GM23248 (cell line): ENCODE measurements around the gene FBXL5. TPM values are rescaled to one million over a fixed set of nuclear protein-coding genes. Genes with fewer than 3 reads are reported as not detected.

Experiments
- DNase-seq: peaks from one replicate; pipeline ENCODE4 v3.0.0-alpha.2; 2015
- H2AFZ ChIP-seq: fragments of 200-600 bp; sonication (generic); 2 replicates; pipeline ENCODE4 v1.6.1; 2016; ENCODE audit warnings: antibody characterized with exemption
- H3F3A ChIP-seq: fragments of 200-600 bp; sonication (generic); 2 replicates; pipeline ENCODE4 v1.6.1; 2016; ENCODE audit warnings: mild to moderate bottlenecking, antibody characterized with exemption, mixed run types; ENCODE audit not compliant: insufficient read depth
- H3K27ac ChIP-seq: fragments of 200-600 bp; sonication (generic); 2 replicates; pipeline ENCODE4 v1.5.1; 2016; ENCODE audit warnings: mild to moderate bottlenecking
- H3K27me3 ChIP-seq: fragments of 200-600 bp; sonication (generic); replicated peaks from 2 replicates; pipeline ENCODE4 v1.6.1; 2016; ENCODE audit warnings: mild to moderate bottlenecking; ENCODE audit not compliant: insufficient read depth
- H3K36me3 ChIP-seq: fragments of 200-600 bp; sonication (generic); 2 replicates; pipeline ENCODE4 v1.6.1; 2016; ENCODE audit warnings: low read depth, mild to moderate bottlenecking
- H3K4me1 ChIP-seq: fragments of 200-600 bp; sonication (generic); 2 replicates; pipeline ENCODE4 v1.6.1; 2016; ENCODE audit warnings: mild to moderate bottlenecking; ENCODE audit not compliant: insufficient read depth
- H3K4me2 ChIP-seq: fragments of 200-600 bp; sonication (generic); one replicate; pipeline ENCODE4 v1.6.1; 2016; ENCODE audit warnings: mild to moderate bottlenecking; ENCODE audit not compliant: unreplicated experiment
- H3K4me3 ChIP-seq: fragments of 200-600 bp; sonication (generic); 2 replicates; pipeline ENCODE4 v1.5.1; 2016; ENCODE audit warnings: mild to moderate bottlenecking
- H3K79me2 ChIP-seq: fragments of 200-600 bp; sonication (generic); 2 replicates; pipeline ENCODE4 v1.6.1; 2016; ENCODE audit warnings: mild to moderate bottlenecking; ENCODE audit not compliant: insufficient read depth
- H3K9ac ChIP-seq: fragments of 200-600 bp; sonication (generic); 2 replicates; pipeline ENCODE4 v1.6.1; 2016; ENCODE audit warnings: mild to moderate bottlenecking
- H3K9me2 ChIP-seq: fragments of 200-600 bp; sonication (generic); 2 replicates; pipeline ENCODE4 v1.6.1; 2016; ENCODE audit warnings: mixed run types, mild to moderate bottlenecking, moderate library complexity; ENCODE audit not compliant: insufficient read depth
- H3K9me3 ChIP-seq: fragments of 200-600 bp; sonication (generic); one replicate; pipeline ENCODE4 v1.6.1; 2017; ENCODE audit warnings: low read depth
- H4K20me1 ChIP-seq: fragments of 200-600 bp; sonication (generic); 2 replicates; pipeline ENCODE4 v1.6.0; 2016; ENCODE audit not compliant: insufficient read depth
- EZH2 ChIP-seq: fragments of 200-600 bp; sonication (generic); IDR thresholded peaks from 2 replicates; pipeline ENCODE4 v1.6.1; 2018; ENCODE audit warnings: antibody characterized with exemption, mild to moderate bottlenecking; ENCODE audit not compliant: insufficient read depth, poor library complexity, severe bottlenecking
- EZH2phosphoT487 ChIP-seq: fragments of 200-600 bp; sonication (generic); IDR thresholded peaks from 2 replicates; pipeline ENCODE4 v1.6.1; 2018; ENCODE audit warnings: antibody characterized with exemption, moderate library complexity, mild to moderate bottlenecking, low read depth; ENCODE audit not compliant: insufficient read depth
- WGBS, 2 experiments: methylation state at CpG; one replicate each; pipeline ENCODE4 v1.1.6; 2015 to 2017; ENCODE audit warnings: low lambda C conversion rate in 2 of 2, low coverage in 1 of 2; ENCODE audit errors: missing lambda C conversion rate in 2 of 2; 5-methylcytosine and 5-hydroxymethylcytosine counted together
- in situ Hi-C: fragments of 300-500 bp; cut with MboI; formaldehyde crosslinking; loops from 2 replicates; pipeline ENCODE4 v1.15.0; 2020
- polyA plus RNA-seq: library from polyadenylated mRNA; unstranded; fragments of >200 nt; fragmentation: Nextera tagmentation; extraction: Ambion mirVana; gene quantifications from 2 replicates; pipeline ENCODE4 v1.2.1, GENCODE V29; 2016
- total RNA-seq: library from RNA; depleted of rRNA; stranded (reverse); fragments of >200 nt; shearing (Covaris generic); gene quantifications from 2 replicates; pipeline ENCODE4 v1.2.3, GENCODE V29; 2014; rRNA removed

The FBXL5 gene, protein sequence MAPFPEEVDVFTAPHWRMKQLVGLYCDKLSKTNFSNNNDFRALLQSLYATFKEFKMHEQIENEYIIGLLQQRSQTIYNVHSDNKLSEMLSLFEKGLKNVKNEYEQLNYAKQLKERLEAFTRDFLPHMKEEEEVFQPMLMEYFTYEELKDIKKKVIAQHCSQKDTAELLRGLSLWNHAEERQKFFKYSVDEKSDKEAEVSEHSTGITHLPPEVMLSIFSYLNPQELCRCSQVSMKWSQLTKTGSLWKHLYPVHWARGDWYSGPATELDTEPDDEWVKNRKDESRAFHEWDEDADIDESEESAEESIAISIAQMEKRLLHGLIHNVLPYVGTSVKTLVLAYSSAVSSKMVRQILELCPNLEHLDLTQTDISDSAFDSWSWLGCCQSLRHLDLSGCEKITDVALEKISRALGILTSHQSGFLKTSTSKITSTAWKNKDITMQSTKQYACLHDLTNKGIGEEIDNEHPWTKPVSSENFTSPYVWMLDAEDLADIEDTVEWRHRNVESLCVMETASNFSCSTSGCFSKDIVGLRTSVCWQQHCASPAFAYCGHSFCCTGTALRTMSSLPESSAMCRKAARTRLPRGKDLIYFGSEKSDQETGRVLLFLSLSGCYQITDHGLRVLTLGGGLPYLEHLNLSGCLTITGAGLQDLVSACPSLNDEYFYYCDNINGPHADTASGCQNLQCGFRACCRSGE
- total RNA-seq (68.4 and 82.7 TPM in 2 replicates), polyA plus RNA-seq (55.6 and 57.8 TPM in 2 replicates)

DNA sequence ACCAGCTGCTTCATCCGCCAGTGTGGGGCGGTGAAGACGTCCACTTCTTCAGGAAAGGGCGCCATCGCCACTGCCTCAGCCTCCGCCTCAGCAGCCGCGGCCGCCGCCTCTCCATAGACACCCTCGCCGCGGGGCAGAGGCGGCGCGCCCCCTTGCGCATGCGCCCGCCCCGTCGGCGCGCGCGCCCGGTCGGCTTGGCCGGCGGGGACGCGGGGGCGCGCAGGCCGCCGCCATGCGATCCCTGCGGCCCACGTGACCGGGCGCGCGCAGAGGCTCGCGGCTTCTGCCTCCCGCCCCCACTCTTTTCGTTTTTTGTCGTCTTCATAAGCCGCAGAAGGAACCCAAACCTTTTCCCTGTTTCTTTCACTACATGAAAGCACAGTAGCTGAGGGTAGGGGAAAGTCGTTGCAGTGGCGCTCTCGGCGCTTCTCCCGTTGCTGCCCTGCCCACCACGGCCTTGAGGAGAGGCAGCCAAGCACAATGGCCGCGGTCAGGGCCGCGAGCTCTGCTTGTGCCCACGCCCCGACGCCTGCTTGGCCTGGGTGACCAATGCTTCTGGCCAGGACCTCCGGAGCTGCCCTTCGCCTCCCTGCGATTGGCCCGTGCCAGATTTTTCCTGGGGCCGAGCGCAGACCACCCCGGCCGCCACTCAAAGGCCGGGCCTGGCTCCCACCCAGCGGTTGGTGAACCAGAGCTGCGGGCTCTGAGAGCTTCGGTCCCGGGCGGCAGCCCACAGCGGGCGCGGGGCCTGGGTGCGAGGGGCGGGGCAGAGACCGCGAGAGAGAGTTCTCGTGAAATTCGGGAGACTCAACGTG, at the start of gene FBXL5:
Gene FBXL5 (minus strand): TSS at position 135 of the 815 bp plus-strand sequence. CDS start 70 bp downstream, at position 65.
- in situ Hi-C loops: no loop called here

DNA sequence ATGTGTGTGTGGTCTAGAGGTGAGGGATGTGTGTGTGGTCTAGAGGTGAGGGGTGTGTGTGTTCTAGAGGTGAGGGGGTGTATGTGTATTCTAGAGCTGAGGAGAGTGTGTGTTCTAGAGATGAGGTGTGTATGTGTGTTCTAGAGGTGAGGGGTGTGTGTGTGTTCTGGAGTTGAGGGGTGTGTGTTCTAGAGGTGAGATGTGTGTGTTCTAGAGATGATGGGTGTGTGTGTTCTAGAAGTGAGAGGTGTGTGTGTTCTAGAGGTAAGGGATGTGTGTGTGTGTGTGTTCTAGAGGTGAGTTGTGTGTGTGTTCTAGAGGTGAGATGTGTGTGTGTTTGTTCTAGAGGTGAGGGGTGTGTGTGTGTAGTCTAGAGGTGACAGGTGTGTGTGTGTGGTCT, 49.0 kb upstream of the FBXL5 start:
- no peak for TF ChIP-seq EZH2phosphoT487
- TF ChIP-seq EZH2: no peak
- H3K9me2 ChIP-seq: no peaks in the 10 kb centered on the region
- in situ Hi-C loops: no loop called here
- H3F3A ChIP-seq: 0 out of 2 replicates have a peak, but pooled peaks cover 9% of the 10 kb centered on the region
- no peak overlapping the region for H3K4me2 ChIP-seq
- no peaks in the 10 kb centered on the region for H3K36me3 ChIP-seq
- H4K20me1 ChIP-seq: no peaks in the 10 kb centered on the region
- no peaks in the 10 kb centered on the region for H3K27me3 ChIP-seq
- no peaks in the 10 kb centered on the region for H3K9me3 ChIP-seq
- no peak for DNase-seq
- H3K27ac ChIP-seq: no peak overlapping the region
- H2AFZ ChIP-seq: no peak overlapping the region
- H3K9ac ChIP-seq: no peak overlapping the region
- H3K4me1 ChIP-seq: peaks cover 14% of the 10 kb centered on the region; the same call in 1 of the 2 replicates
- no peaks in the 10 kb centered on the region for H3K79me2 ChIP-seq
- no peak overlapping the region for H3K4me3 ChIP-seq

More for the DNA sequence above, at the start of gene FBXL5:
- Histone ChIP-seq H3K79me2 (peaks cover 43% of the 10 kb centered on the region), H3F3A (peaks cover 56% of the 10 kb centered on the region), H3K4me3 (peak within 1 kb of the TSS; percentile 81), H3K4me2 (peak within 1 kb of the TSS; percentile 100), H3K36me3 (no peaks in the 10 kb centered on the region), H3K4me1 (peaks cover 43% of the 10 kb centered on the region), H3K9me2 (no peaks in the 10 kb centered on the region; the same call in 1 of the 2 replicates), H3K27ac (peak within 1 kb of the TSS; percentile 92), H3K9ac (peak within 1 kb of the TSS; percentile 89), H3K27me3 (no peaks in the 10 kb centered on the region), H4K20me1 (0 out of 2 replicates have a peak, but pooled peaks cover 5% of the 10 kb centered on the region), H2AFZ (peak within 1 kb of the TSS; percentile 97), H3K9me3 (no peaks in the 10 kb centered on the region)
- peak; percentile 95 for DNase-seq
- WGBS, 2 experiments: 1 to 2% methylated on average over 53 to 75 of the region's 85 CpGs
- TF ChIP-seq EZH2 (no peak), EZH2phosphoT487 (no peak)

DNA sequence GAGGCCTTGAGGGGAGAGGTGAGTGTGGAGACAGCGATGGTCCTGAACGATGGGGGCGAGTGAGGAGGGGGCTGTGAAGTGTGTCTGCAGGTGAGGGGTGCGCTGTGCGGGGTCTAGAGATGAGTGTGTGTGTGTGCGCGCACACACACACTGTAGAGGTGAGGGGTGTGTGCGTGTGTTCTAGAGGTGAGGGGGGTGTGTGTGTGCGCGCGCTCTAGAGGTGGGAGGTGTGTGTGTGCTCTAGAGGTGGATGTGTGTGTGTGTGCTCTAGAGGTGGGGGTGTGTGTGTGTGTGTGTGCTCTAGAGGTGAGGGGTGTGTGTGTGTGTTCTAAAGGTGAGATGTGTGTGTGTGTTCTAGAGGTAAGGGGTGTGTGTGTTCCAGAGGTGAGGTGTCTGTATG, 48.3 kb upstream of the FBXL5 start:
- no peak for DNase-seq
- Histone ChIP-seq H3K9me3 (no peaks in the 10 kb centered on the region), H3F3A (0 out of 2 replicates have a peak, but pooled peaks cover 9% of the 10 kb centered on the region), H3K9ac (peak overlapping the region; percentile 75), H3K4me2 (peak overlapping the region; percentile 79), H3K36me3 (no peaks in the 10 kb centered on the region), H3K4me3 (peak overlapping the region; percentile 76), H3K79me2 (no peaks in the 10 kb centered on the region), H3K4me1 (peaks cover 14% of the 10 kb centered on the region; the same call in 1 of the 2 replicates), H3K27me3 (no peaks in the 10 kb centered on the region), H3K27ac (no peak overlapping the region), H2AFZ (peak overlapping the region; percentile 93), H4K20me1 (no peaks in the 10 kb centered on the region), H3K9me2 (no peaks in the 10 kb centered on the region)
- in situ Hi-C loops: no loop called here
- 76% methylated on average over 11 of the region's 11 CpGs; no CpG with 5 or more reads in 1 of the 2 experiments for WGBS, 2 experiments
- TF ChIP-seq EZH2phosphoT487 (no peak), EZH2 (no peak)
